ENCODE measurements around the gene NDFIP2. TPM values are rescaled to one million over a fixed set of nuclear protein-coding genes. Genes with fewer than 3 reads are reported as not detected.

Gene NDFIP2
- total RNA-seq, 1 donor from 2014 or later, result 40.0 TPM

- DNase-seq (ENCODE audit: low spot score in 2 of 2, unreplicated experiment in 2 of 2), result no peak
- Mint-ChIP-seq H3K27me3 (ENCODE audit: low read depth) (no peaks in the 10 kb centered on the region), H3K27ac (no peak overlapping the region), H3K4me3 (no peak overlapping the region), H3K9me3 (no peaks in the 10 kb centered on the region), H3K4me1 (peaks cover 3% of the 10 kb centered on the region), H3K36me3 (no peaks in the 10 kb centered on the region)
- no peak for TF ChIP-seq CTCF (IDR thresholded peaks at IDR 0.05; ENCODE audit: unreplicated experiment)
Measured at GRCh38 chr13:79439275-79439674, 41.7 kb upstream of the NDFIP2 start.

GRCh38 chr13:79440958-79441528 lies 39.9 kb upstream of the NDFIP2 start:
- no peaks in the 10 kb centered on the region for H3K9me3 Mint-ChIP-seq
- H3K27ac Mint-ChIP-seq, result no peak overlapping the region
- DNase-seq (ENCODE audit: low spot score in 2 of 2, unreplicated experiment in 2 of 2), result no peak
- no peak for TF ChIP-seq CTCF (IDR thresholded peaks at IDR 0.05; ENCODE audit: unreplicated experiment)
- no peak overlapping the region for H3K4me3 Mint-ChIP-seq
- no peaks in the 10 kb centered on the region for H3K27me3 Mint-ChIP-seq (ENCODE audit: low read depth)
- H3K36me3 Mint-ChIP-seq, result no peaks in the 10 kb centered on the region
- no peaks in the 10 kb centered on the region for H3K4me1 Mint-ChIP-seq

- no peak for TF ChIP-seq CTCF (IDR thresholded peaks at IDR 0.05; ENCODE audit: unreplicated experiment)
- no peaks in the 10 kb centered on the region for H3K9me3 Mint-ChIP-seq
- DNase-seq (ENCODE audit: low spot score in 2 of 2, unreplicated experiment in 2 of 2), result no peak
- H3K4me3 Mint-ChIP-seq, result no peak overlapping the region
- no peaks in the 10 kb centered on the region for H3K27me3 Mint-ChIP-seq (ENCODE audit: low read depth)
- no peak overlapping the region for H3K27ac Mint-ChIP-seq
- no peaks in the 10 kb centered on the region for H3K4me1 Mint-ChIP-seq
- no peaks in the 10 kb centered on the region for H3K36me3 Mint-ChIP-seq
Measured at GRCh38 chr13:79442221-79442620, 38.7 kb upstream of the NDFIP2 start.

- DNase-seq (ENCODE audit: low spot score in 2 of 2, unreplicated experiment in 2 of 2), result no peak
- Mint-ChIP-seq H3K4me1 (no peaks in the 10 kb centered on the region), H3K36me3 (no peaks in the 10 kb centered on the region), H3K27ac (no peak overlapping the region), H3K4me3 (no peak overlapping the region), H3K9me3 (no peaks in the 10 kb centered on the region), H3K27me3 (ENCODE audit: low read depth) (no peaks in the 10 kb centered on the region)
- no peak for TF ChIP-seq CTCF (IDR thresholded peaks at IDR 0.05; ENCODE audit: unreplicated experiment)
Measured at GRCh38 chr13:79442706-79443105, 38.2 kb upstream of the NDFIP2 start.

DNA sequence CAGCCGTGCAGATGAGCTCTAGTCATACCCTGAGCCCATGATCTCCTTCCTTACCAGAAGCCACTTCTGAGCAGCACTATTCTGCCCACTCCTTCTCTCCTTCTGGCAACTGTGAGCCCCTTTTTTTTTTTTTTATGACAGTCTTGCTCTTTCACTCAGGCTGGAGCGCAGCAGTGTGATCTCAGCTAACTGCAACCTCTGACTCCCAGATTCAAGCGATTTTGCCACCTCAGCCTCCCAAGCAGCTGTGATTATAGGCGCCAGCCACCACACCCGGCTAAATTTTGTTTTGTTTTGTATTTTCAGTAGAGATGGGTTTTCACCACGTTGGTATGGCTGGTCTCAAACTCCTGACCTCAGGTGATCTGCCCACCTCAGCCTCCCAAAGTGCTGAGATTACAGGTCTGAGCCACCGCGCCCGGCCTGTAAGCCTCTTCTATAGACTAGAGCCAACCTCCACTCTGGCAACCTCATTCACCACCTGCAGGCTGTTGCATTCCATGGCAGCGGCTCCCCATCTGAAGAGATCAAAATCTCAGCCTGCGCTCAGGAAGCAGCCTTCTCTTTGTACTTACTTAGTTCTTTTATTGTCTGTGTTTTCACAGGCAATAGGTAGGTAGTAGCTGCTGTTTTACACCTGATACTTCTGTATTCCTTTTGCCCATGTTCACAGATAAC lies 34.8 kb upstream of the NDFIP2 start:
- Mint-ChIP-seq H3K4me3 (no peak overlapping the region), H3K27ac (no peak overlapping the region), H3K27me3 (ENCODE audit: low read depth) (no peaks in the 10 kb centered on the region), H3K36me3 (no peaks in the 10 kb centered on the region), H3K4me1 (no peaks in the 10 kb centered on the region), H3K9me3 (no peaks in the 10 kb centered on the region)
- DNase-seq (ENCODE audit: low spot score in 2 of 2, unreplicated experiment in 2 of 2), result no peak
- TF ChIP-seq CTCF (IDR thresholded peaks at IDR 0.05; ENCODE audit: unreplicated experiment), result no peak

Data from mesothelial cell of epicardium (in vitro differentiated cells).